Subcutaneous abdominal adipose tissue (tissue), 5 donors: Measurements from ENCODE around the gene GLS.
A peak's percentile ranks its signal among the peaks of the same experiment; 100 is the strongest.

Experiments used
- H3K27ac ChIP-seq: one replicate; pipeline ENCODE4 v1.7.0; 2013; ENCODE audit warnings: low read depth, mild to moderate bottlenecking, inconsistent platforms, low read length, moderate library complexity
- H3K27me3 ChIP-seq, 5 donors: one replicate each; pipeline ENCODE4 v1.7.0; 2013; ENCODE audit warnings: low read length in 5 of 5, inconsistent platforms in 1 of 5; ENCODE audit not compliant: control insufficient read depth in 5 of 5, insufficient read depth in 4 of 5
- H3K36me3 ChIP-seq, 5 donors: one replicate each; pipeline ENCODE4 v1.7.0; 2013; ENCODE audit warnings: low read length in 5 of 5; ENCODE audit not compliant: control insufficient read depth in 5 of 5, insufficient read depth in 5 of 5
- H3K4me1 ChIP-seq, 5 donors: one replicate each; pipeline ENCODE4 v1.7.0; 2013; ENCODE audit warnings: low read length in 5 of 5, mild to moderate bottlenecking in 3 of 5, moderate library complexity in 1 of 5; ENCODE audit not compliant: control insufficient read depth in 5 of 5, insufficient read depth in 5 of 5
- H3K4me3 ChIP-seq, 5 donors: one replicate each; pipeline ENCODE4 v1.7.0; 2013; ENCODE audit warnings: low read length in 5 of 5, low read depth in 1 of 5
- H3K9ac ChIP-seq, 5 donors: one replicate each; pipeline ENCODE4 v1.7.0; 2013; ENCODE audit warnings: low read length in 5 of 5, mild to moderate bottlenecking in 4 of 5, moderate library complexity in 3 of 5
- H3K9me3 ChIP-seq, 5 donors: one replicate each; pipeline ENCODE4 v1.7.0; 2013; ENCODE audit warnings: low read length in 5 of 5; ENCODE audit not compliant: control insufficient read depth in 5 of 5
- donor health status: healthy.
- donor health status: healthy.
- donor health status: healthy.
- donor health status: healthy.
- donor health status: healthy.

GLS gene

GRCh38 chr2:190996338-190996946, 115.8 kb downstream of the GLS start:
- H3K27ac ChIP-seq = no peak overlapping the region
- no peaks in the 10 kb centered on the region for H3K27me3 ChIP-seq
- H3K36me3 ChIP-seq = peaks cover 45 to 94% (median 84%) of the 10 kb centered on the region in 5 donors
- H3K4me1 ChIP-seq = peaks cover 0 to 7% (median 0%) of the 10 kb centered on the region in 5 donors
- no peaks in the 10 kb centered on the region for H3K9me3 ChIP-seq
- no peak overlapping the region for H3K4me3 ChIP-seq
- H3K9ac ChIP-seq = no peak overlapping the region

GRCh38 chr2:190996947-190997346, 116.3 kb downstream of the GLS start:
- peaks cover 0 to 7% (median 0%) of the 10 kb centered on the region in 5 donors for H3K4me1 ChIP-seq
- H3K9me3 ChIP-seq = no peaks in the 10 kb centered on the region
- peak overlapping the region in 1 of 5 donors; percentile 11 for H3K9ac ChIP-seq
- H3K36me3 ChIP-seq = peaks cover 48 to 94% (median 87%) of the 10 kb centered on the region in 5 donors
- H3K27me3 ChIP-seq = no peaks in the 10 kb centered on the region
- no peak overlapping the region for H3K27ac ChIP-seq
- H3K4me3 ChIP-seq = no peak overlapping the region

GRCh38 chr2:190997526-190998113, 117.0 kb downstream of the GLS start:
- peaks cover 53 to 95% (median 86%) of the 10 kb centered on the region in 5 donors for H3K36me3 ChIP-seq
- no peaks in the 10 kb centered on the region for H3K27me3 ChIP-seq
- no peak overlapping the region for H3K4me3 ChIP-seq
- H3K4me1 ChIP-seq = peaks cover 0 to 7% (median 0%) of the 10 kb centered on the region in 5 donors
- H3K9me3 ChIP-seq = no peaks in the 10 kb centered on the region
- H3K27ac ChIP-seq = no peak overlapping the region
- H3K9ac ChIP-seq = no peak overlapping the region

- no peaks in the 10 kb centered on the region for H3K27me3 ChIP-seq
- no peak overlapping the region for H3K27ac ChIP-seq
- no peak overlapping the region for H3K4me3 ChIP-seq
- peaks cover 0 to 7% (median 0%) of the 10 kb centered on the region in 5 donors for H3K4me1 ChIP-seq
- H3K9ac ChIP-seq = no peak overlapping the region
- H3K36me3 ChIP-seq = peaks cover 54 to 95% (median 88%) of the 10 kb centered on the region in 5 donors
- no peaks in the 10 kb centered on the region for H3K9me3 ChIP-seq
Observed at GRCh38 chr2:190999058-190999457, 118.4 kb downstream of the GLS start.

GRCh38 chr2:190999949-191000665, 119.5 kb downstream of the GLS start:
- H3K9me3 ChIP-seq = no peaks in the 10 kb centered on the region
- H3K36me3 ChIP-seq = peaks cover 62 to 97% (median 91%) of the 10 kb centered on the region in 5 donors
- no peak overlapping the region for H3K27ac ChIP-seq
- no peak overlapping the region for H3K4me3 ChIP-seq
- no peaks in the 10 kb centered on the region for H3K27me3 ChIP-seq
- H3K9ac ChIP-seq = no peak overlapping the region
- H3K4me1 ChIP-seq = peaks cover 0 to 7% (median 0%) of the 10 kb centered on the region in 5 donors

- no peak overlapping the region for H3K4me3 ChIP-seq
- H3K27me3 ChIP-seq = no peaks in the 10 kb centered on the region
- no peak overlapping the region for H3K27ac ChIP-seq
- no peaks in the 10 kb centered on the region for H3K9me3 ChIP-seq
- no peak overlapping the region for H3K9ac ChIP-seq
- H3K36me3 ChIP-seq = peaks cover 65 to 97% (median 91%) of the 10 kb centered on the region in 5 donors
- peaks cover 0 to 7% (median 0%) of the 10 kb centered on the region in 5 donors for H3K4me1 ChIP-seq
Observed at GRCh38 chr2:191001032-191001431, 120.4 kb downstream of the GLS start.

GRCh38 chr2:191001624-191002023, 121.0 kb downstream of the GLS start:
- Histone ChIP-seq H3K9ac (no peak overlapping the region), H3K9me3 (no peaks in the 10 kb centered on the region), H3K4me3 (no peak overlapping the region), H3K4me1 (peaks cover 0 to 7% (median 0%) of the 10 kb centered on the region in 5 donors), H3K27me3 (no peaks in the 10 kb centered on the region), H3K36me3 (peaks cover 67 to 97% (median 91%) of the 10 kb centered on the region in 5 donors), H3K27ac (no peak overlapping the region)

GRCh38 chr2:191003405-191004309, 123.0 kb downstream of the GLS start:
- peaks cover 79 to 99% (median 87%) of the 10 kb centered on the region in 5 donors for H3K36me3 ChIP-seq
- no peaks in the 10 kb centered on the region for H3K9me3 ChIP-seq
- no peaks in the 10 kb centered on the region for H3K27me3 ChIP-seq

GRCh38 chr2:191006297-191006696, 125.7 kb downstream of the GLS start:
- H3K9ac ChIP-seq = no peak overlapping the region
- no peaks in the 10 kb centered on the region for H3K27me3 ChIP-seq
- H3K27ac ChIP-seq = no peak overlapping the region
- H3K36me3 ChIP-seq = peaks cover 68 to 93% (median 83%) of the 10 kb centered on the region in 5 donors
- peaks cover 0 to 9% (median 6%) of the 10 kb centered on the region in 5 donors for H3K4me1 ChIP-seq
- H3K9me3 ChIP-seq = no peaks in the 10 kb centered on the region
- no peak overlapping the region for H3K4me3 ChIP-seq

More at GRCh38 chr2:191003405-191004309, 123.0 kb downstream of the GLS start:
- H3K4me1 ChIP-seq = peaks cover 0 to 7% (median 0%) of the 10 kb centered on the region in 5 donors
- H3K4me3 ChIP-seq = no peak overlapping the region
- no peak overlapping the region for H3K27ac ChIP-seq
- H3K9ac ChIP-seq = no peak overlapping the region
